Measurements from ENCODE around the gene ZNF79. TPM values are rescaled to one million over a fixed set of nuclear protein-coding genes. Genes with fewer than 3 reads are reported as not detected.

The ZNF79 gene
- total and polyA plus RNA-seq, 9 of the 15 experiments (the other 6 are each of a cell fraction or from before 2014, with no cell fraction given): 0.62 to 7.0 (median 4.1) TPM

DNA sequence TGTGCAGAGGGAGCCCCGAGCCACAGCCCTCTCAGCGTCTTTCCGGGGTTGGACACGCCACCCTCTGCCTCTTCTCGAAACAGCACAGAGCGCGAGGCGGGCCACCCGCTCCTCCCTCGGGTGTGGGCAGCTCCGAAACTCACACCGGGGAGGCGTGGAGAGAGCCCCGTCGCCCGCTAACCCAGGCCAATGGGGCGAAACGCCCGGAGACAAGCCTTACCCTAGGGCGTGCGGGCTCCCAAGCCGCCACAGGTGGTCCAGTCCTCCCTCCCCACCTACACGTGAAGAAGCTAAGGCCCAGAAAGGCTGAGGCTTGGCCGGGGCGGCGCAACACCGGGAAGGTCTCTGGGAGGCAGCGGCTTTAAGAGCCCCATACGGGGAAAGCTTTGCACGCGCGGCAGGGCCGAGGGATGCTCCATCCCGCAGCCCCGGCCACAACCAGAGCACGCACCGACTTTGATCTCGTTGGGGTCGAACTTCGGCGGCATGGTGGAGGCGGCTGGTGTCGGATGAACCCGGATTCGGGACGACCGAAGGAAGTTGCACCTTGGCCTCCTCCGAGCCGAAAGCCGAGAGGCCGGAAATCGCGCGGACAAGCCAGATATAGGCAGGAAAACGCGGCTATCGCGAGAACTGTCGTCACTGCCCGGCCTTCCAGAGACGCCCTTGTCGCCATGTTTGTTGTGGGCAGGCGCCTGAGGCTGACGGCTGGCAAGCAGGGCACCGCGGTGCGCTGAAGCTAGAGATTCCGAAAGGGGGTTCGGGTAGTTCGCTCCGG lies 26.8 kb downstream of the ZNF79 start, which contains the start of the genes LRSAM1 and RPL12 (continued):
- peak; percentile 79 for TF ChIP-seq GABPA (tag; conservative IDR thresholded peaks at IDR 0.05; ENCODE audit: low read depth)
- no peak for TF ChIP-seq HDGF (IDR thresholded peaks at IDR 0.05)
- TF ChIP-seq KAT8 (IDR thresholded peaks at IDR 0.05; ENCODE audit: low read depth): no peak
- TF ChIP-seq SETDB1 (IDR thresholded peaks at IDR 0.05; ENCODE audit: low read length): no peak
- TF ChIP-seq MYBL2 (IDR thresholded peaks at IDR 0.05; ENCODE audit: low read depth): no peak
- no peak for TF ChIP-seq MYBL2 (CRISPR knock-in tag; IDR thresholded peaks at IDR 0.05; ENCODE audit: borderline replicate concordance)
- TF ChIP-seq, protein P1, sequence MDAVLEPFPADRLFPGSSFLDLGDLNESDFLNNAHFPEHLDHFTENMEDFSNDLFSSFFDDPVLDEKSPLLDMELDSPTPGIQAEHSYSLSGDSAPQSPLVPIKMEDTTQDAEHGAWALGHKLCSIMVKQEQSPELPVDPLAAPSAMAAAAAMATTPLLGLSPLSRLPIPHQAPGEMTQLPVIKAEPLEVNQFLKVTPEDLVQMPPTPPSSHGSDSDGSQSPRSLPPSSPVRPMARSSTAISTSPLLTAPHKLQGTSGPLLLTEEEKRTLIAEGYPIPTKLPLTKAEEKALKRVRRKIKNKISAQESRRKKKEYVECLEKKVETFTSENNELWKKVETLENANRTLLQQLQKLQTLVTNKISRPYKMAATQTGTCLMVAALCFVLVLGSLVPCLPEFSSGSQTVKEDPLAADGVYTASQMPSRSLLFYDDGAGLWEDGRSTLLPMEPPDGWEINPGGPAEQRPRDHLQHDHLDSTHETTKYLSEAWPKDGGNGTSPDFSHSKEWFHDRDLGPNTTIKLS (IDR thresholded peaks at IDR 0.05; ENCODE audit: borderline replicate concordance, low read depth): peak; percentile 96
- TF ChIP-seq ZNF780A (CRISPR knock-in tag; IDR thresholded peaks at IDR 0.05): no peak
- TF ChIP-seq ZKSCAN3 (CRISPR knock-in tag; IDR thresholded peaks at IDR 0.05): no peak
- TF ChIP-seq HMG20B (CRISPR knock-in tag; IDR thresholded peaks at IDR 0.05): no peak
- no peak for TF ChIP-seq RBM17 (IDR thresholded peaks at IDR 0.05; ENCODE audit: borderline replicate concordance, low read depth, low read length)
- TF ChIP-seq, protein P2, sequence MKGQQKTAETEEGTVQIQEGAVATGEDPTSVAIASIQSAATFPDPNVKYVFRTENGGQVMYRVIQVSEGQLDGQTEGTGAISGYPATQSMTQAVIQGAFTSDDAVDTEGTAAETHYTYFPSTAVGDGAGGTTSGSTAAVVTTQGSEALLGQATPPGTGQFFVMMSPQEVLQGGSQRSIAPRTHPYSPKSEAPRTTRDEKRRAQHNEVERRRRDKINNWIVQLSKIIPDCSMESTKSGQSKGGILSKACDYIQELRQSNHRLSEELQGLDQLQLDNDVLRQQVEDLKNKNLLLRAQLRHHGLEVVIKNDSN (CRISPR knock-in tag; IDR thresholded peaks at IDR 0.05): 0 out of 2 replicates have a peak, but pooled peaks have one; percentile 21
- TF ChIP-seq, protein P3, sequence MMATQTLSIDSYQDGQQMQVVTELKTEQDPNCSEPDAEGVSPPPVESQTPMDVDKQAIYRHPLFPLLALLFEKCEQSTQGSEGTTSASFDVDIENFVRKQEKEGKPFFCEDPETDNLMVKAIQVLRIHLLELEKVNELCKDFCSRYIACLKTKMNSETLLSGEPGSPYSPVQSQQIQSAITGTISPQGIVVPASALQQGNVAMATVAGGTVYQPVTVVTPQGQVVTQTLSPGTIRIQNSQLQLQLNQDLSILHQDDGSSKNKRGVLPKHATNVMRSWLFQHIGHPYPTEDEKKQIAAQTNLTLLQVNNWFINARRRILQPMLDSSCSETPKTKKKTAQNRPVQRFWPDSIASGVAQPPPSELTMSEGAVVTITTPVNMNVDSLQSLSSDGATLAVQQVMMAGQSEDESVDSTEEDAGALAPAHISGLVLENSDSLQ (IDR thresholded peaks at IDR 0.05): peak; percentile 41; the same call in 1 of the 2 replicates
- TF ChIP-seq NCOA2 (IDR thresholded peaks at IDR 0.05; ENCODE audit: partially characterized antibody in 2 of 2): no peak
- TF ChIP-seq NCOA6 (IDR thresholded peaks at IDR 0.05): no peak
- TF ChIP-seq MIER1 (IDR thresholded peaks at IDR 0.05; ENCODE audit: low read depth): no peak
- TF ChIP-seq ZFP36 (IDR thresholded peaks at IDR 0.05; ENCODE audit: low read depth, low read length, partially characterized antibody): no peak
- TF ChIP-seq YY1 (IDR thresholded peaks at IDR 0.05; ENCODE audit: borderline replicate concordance in 1 of 3, control insufficient read depth in 1 of 3, extremely low read depth in 1 of 3, insufficient read depth in 3 of 3, insufficient read length in 1 of 3, insufficient replicate concordance in 2 of 3, low read depth in 1 of 3, low read length in 2 of 3): peak; percentile 99 to 100 (median 100)
- no peak for TF ChIP-seq KLF6 (CRISPR knock-in tag; IDR thresholded peaks at IDR 0.05; ENCODE audit: borderline replicate concordance)
- TF ChIP-seq MYC (IDR thresholded peaks at IDR 0.05; ENCODE audit: low read depth, low read length): peak; percentile 97
- TF ChIP-seq MYC (CRISPR knock-in tag; IDR thresholded peaks at IDR 0.05; ENCODE audit: borderline replicate concordance, low read depth): peak; percentile 97
- TF ChIP-seq ZNF282 (CRISPR knock-in tag; IDR thresholded peaks at IDR 0.05): no peak; the same call in 1 of the 2 replicates
- no peak for TF ChIP-seq TRIM24 (IDR thresholded peaks at IDR 0.05)
- TF ChIP-seq, protein P4, sequence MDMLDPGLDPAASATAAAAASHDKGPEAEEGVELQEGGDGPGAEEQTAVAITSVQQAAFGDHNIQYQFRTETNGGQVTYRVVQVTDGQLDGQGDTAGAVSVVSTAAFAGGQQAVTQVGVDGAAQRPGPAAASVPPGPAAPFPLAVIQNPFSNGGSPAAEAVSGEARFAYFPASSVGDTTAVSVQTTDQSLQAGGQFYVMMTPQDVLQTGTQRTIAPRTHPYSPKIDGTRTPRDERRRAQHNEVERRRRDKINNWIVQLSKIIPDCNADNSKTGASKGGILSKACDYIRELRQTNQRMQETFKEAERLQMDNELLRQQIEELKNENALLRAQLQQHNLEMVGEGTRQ (CRISPR knock-in tag; IDR thresholded peaks at IDR 0.05): no peak
- TF ChIP-seq SAFB2 (IDR thresholded peaks at IDR 0.05; ENCODE audit: borderline replicate concordance, low read depth, low read length, severe bottlenecking): no peak
- TF ChIP-seq ZNF239 (CRISPR knock-in tag; IDR thresholded peaks at IDR 0.05): no peak
